Stimulated activated CD4-positive, alpha-beta T cell treated with anti-CD3 and anti-CD28 coated beads, Interleukin-4, amount 100 ng/mL, for 48 hours (primary cell): ENCODE data around the gene G6PC3.

ENCODE experiments used
- DNase-seq, 2 donors: peaks; one replicate each; pipeline ENCODE4 v3.0.0-alpha.2; 2020; ENCODE audit warnings: low read depth in 2 of 2

The G6PC3 gene

GRCh38 chr17:44059101-44059892, 11.2 kb upstream of the G6PC3 start:
- DNase-seq: no peak

DNA sequence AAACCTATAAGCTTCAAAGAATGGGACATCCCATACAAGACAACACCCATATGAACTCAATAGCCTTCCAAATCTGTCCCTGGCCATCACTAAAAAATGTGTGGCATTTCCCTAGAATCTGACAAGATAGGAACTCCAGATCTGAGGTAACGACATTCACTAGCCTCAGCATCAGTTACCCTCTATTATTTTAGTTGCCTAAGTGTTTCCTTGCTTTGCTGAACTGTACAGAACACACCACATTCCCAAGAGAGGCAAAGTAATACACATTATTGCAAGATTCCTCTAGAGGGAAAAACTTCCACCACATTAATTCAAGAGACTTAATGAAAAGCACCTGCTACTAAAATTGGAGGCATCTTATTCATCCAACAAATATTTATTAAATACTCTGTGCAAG, 9.1 kb upstream of the G6PC3 start:
- DNase-seq: no peak

GRCh38 chr17:44062871-44063270, 7.7 kb upstream of the G6PC3 start:
- no peak for DNase-seq

- DNase-seq: no peak
Measured at GRCh38 chr17:44063704-44064639, 6.6 kb upstream of the G6PC3 start.

DNA sequence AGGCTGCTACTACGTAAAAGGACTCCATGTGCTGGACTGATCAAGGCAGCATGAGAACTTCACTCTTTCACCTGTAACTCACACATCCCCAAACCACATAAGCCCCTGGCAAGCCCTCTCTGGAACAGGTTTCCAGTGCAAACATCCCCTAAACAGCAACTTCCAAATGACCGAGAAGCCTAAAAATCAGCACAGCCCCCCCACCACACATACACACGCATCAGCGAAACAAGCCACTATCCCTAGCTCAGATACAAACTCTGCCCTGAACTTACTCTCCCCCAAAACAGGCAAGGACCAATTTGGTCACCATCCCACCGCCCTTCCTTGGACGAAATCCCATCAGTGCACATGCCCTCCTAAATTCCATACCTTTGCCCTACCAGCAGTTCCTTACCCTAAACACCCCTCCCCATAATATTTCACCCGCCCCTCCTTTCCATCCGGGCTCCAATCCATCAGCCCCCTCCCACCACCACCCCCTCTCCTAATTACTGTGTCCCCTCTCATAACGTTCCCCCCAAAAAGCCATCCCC, 4.8 kb upstream of the G6PC3 start:
- DNase-seq: peak in 1 of 2 donors; percentile 6

GRCh38 chr17:44066204-44066930, 4.2 kb upstream of the G6PC3 start, which contains the start of gene LSM12:
LSM12 (minus strand) TSS chr17:44066671; CDS start chr17:44066587, 84 bp downstream.
- DNase-seq: peak; percentile 86 to 89

DNA sequence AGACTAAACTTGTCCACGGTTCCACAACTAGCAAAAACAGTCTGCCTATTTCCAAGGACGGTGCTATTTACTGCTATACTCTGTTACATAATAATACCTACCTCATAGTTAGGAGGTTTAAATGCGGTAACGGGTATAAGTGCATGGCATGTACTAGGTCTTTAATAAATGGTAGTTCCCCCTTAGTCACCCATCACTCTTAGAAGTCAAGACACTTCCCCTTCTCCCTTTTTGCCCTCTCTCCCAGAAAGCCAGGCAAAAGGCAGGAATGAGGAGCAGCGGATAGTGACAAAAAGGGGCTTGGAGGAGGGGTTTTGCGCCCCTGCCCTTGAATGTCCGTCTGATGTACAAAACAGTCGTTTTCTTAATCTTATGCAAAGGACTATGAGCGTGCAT, 3.0 kb upstream of the G6PC3 start:
- no peak for DNase-seq

DNA sequence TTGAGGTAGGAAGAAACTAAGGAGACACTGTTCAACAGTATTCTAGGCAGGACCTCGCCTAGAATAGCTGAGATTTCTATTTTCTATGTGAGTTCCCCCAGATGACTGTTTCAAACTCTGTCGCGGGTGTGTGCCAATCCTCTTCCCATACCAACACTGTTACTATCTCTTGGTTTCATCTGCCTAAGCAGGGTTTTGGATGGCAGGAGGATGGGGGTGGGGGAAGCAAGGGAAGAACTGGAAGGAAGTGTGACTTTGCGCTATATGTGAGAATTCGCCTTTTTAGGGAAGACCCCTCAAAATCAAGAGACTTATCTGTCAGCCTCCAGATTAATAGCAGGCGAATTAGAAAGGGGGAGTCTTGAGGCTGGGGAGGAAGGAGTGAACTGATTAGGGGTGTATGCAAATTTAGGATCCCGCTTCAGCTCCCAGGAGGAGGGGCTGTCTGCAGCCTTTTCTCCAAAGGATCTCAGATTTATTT, 521 bp upstream of the G6PC3 start:
- no peak for DNase-seq

GRCh38 chr17:44071198-44071520, 624 bp downstream of the G6PC3 start:
- DNase-seq: no peak

- no peak for DNase-seq
Measured at GRCh38 chr17:44071772-44072171, 1.2 kb downstream of the G6PC3 start.

DNA sequence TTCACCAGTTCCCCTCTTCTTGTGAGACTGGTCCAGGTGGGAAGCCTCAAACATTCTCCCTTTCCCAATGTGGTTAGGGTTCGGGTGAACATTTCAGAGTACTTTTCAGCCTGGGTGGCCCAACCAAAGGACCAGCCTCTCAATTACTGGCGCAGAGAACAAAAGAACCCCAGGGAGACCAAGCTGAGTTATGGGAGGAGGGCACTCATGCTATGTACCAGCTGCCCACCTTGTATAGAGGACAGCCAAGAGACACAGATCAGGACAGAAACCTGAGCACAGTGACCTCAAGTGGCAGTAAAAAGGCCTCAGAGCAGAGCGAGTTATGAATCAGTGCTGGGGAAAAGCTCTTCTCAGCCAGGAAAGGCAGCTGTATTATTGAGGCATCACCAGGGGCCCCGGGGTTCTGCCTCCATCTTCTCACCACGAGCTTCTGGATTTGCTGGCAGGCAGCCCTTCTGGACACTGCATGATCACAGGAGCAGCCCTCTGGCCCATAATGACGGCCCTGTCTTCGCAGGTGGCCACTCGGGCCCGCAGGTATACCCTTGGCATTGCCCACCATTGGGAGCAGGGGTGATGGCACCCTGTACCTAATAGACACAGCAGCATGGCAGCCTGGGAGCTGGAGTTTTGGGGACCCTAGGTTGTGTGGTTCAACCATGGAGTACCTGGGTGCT, 3.8 kb downstream of the G6PC3 start:
- no peak for DNase-seq

- no peak for DNase-seq
Measured at GRCh38 chr17:44074911-44075285, 4.4 kb downstream of the G6PC3 start.

- no peak for DNase-seq
Measured at GRCh38 chr17:44075598-44076293, 5.2 kb downstream of the G6PC3 start.

DNA sequence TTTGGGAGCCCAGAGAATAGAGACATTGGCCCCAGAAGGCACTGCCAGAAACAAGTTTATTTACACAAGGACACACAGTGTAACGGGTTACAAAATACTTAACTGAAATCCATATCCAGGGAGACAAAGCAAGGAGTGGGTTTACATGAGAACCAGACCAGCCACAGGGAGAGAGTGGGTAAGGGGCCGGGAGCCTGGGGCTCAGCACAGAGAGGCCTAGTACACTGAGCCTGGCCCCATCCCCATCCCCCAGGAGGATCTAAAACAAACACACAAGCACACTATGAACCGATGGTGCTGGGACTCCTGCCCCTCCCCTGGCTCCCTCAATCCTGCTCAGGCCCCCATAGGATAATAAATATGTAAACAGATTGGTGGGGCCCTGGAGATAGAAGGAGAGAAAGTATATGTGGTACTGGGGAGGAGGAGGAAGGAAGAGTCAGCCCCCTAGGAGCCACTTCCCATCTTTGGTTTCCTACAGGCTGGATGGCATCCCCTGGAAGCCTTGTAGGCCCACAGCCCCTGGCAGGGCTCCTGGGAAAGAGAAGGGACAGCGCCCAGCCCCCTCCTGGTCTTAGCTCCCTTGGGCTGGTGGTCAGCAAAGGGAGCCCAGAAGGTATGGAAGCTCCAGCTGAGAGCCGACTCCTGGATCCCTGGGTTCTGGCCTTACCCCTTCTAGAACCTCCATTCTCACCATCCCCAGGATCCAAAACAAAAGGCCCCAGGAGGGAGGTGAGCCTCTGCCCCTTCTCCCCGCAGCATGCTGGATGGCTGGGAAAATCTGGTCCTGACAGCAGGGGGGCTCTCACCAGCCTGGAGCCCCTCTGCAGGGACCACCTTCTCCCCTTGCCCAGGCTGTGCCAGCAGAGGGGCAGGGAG, 6.4 kb downstream of the G6PC3 start:
- DNase-seq: no peak

- no peak for DNase-seq
Measured at GRCh38 chr17:44077595-44077909, 7.0 kb downstream of the G6PC3 start.

- no peak for DNase-seq
Measured at GRCh38 chr17:44078412-44078811, 7.9 kb downstream of the G6PC3 start.

DNA sequence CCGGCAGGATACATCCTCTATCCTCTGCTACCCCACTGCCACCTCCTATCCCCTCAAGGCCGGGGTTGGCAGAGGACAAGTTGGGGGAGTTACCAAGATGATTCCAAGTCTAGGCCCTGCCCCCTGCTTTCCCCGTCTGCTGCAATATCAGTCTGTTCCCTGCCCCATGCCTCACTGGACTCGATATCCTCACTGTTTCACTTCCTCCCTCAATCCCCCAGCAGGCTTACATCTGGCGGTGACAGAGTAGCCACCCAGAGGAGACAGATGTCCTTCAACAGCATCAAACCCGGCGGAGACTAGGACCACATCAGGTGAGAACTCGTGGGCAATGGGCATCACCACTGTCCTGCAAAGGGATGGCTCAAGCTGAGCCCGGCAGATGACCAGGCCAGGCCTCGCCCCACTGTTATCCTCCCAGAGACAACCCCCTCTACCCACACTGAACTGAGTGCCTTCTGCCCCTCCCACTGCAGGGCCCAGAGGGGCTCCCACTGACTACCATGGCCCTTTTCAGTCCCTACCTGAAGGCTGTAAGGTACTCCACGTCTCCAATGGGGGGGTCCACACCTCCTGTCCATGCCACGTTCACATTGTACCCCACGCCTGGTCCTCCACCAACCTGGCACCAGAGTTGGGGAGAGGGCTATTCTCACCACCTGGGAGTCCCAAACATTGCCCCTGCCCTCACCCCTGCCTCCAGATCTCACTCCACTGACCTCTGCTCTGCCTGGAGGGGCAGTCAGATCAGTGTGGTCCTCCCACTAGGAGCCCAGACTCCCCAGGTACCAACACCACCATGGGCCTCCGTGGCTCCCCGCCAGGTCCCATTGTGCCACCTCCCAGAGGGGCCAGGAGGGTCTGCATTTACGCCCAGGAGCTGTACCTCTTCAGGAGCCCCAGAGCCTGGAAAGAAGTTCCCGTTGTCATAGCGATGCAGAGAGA, 9.6 kb downstream of the G6PC3 start:
- DNase-seq: no peak

DNA sequence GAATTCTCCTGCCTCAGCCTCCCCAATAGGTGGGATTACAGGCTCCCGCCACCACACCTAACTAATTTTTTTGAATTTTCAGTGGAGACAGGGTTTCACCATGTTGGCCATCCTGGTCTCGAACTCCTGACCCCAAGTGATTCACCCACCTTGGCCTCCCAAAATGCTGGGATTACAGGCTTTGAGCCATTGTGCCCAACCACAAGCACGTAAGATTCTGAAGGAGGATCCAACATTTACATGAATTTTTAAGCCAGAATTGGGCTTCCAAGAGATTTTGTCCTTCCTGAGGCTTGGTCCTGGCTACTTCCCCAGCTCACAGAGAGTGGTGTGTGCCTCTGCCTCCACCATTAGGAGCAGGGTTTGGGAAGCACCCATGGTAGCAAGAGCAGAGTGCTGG, 11.1 kb downstream of the G6PC3 start:
- DNase-seq: no peak
